ENCODE measurements around the gene ZNF629. TPM values are rescaled to one million over a fixed set of nuclear protein-coding genes. Genes with fewer than 3 reads are reported as not detected.

ZNF629 gene
- total and polyA plus RNA-seq, 2 donors (not counting 1 experiment from before 2014, with no cell fraction given) = 1.2 to 6.9 TPM

- DNase-seq (no peak), ATAC-seq (ENCODE audit: low read depth) (no peak)
- peaks cover 0 to 15% (median 6%) of the 10 kb centered on the region in 4 experiments for H3K27me3 ChIP-seq (replicated peaks in 1 of 4; ENCODE audit: control extremely low read depth in 1 of 4, control insufficient read depth in 3 of 4, insufficient read depth in 4 of 4, low read length in 3 of 4)
- intact Hi-C loops (cut with micrococcal nuclease) = no loop called here
- POLR2A ChIA-PET = interaction anchor here (0.5 to 1.2 kb wide), 2 partner anchors 46 to 122 kb away, joined by 3 to 5 read pairs; no protein-coding TSS in a partner anchor
- no peak overlapping the region for H3K4me2 ChIP-seq (replicated peaks; ENCODE audit: low read depth, low read length, poor library complexity, severe bottlenecking)
- H3K4me3 Mint-ChIP-seq = no peak overlapping the region
- H3K9me3 Mint-ChIP-seq (ENCODE audit: insufficient read depth) = no peaks in the 10 kb centered on the region
- H3K4me3 ChIP-seq (ENCODE audit: control extremely low read depth in 1 of 5, extremely low read depth in 1 of 5, insufficient read depth in 1 of 5, low read depth in 2 of 5, low read length in 4 of 5) = no peak overlapping the region
- H3K27ac ChIP-seq (ENCODE audit: low read length in 2 of 2) = no peak overlapping the region
- no peaks in the 10 kb centered on the region for H4K20me1 ChIP-seq (ENCODE audit: control insufficient read depth, insufficient read depth, low read length, poor library complexity, severe bottlenecking)
- H3K4me1 ChIP-seq (ENCODE audit: control insufficient read depth in 2 of 2, insufficient read depth in 2 of 2, low read length in 2 of 2) = peaks cover 12 to 16% of the 10 kb centered on the region in 2 donors
- no peaks in the 10 kb centered on the region for H3K79me2 ChIP-seq (ENCODE audit: control insufficient read depth, insufficient read depth, low read length)
- H3K27me3 Mint-ChIP-seq = peaks cover 13% of the 10 kb centered on the region
- H3K27ac Mint-ChIP-seq = no peak overlapping the region
- WGBS (ENCODE audit: insufficient coverage) = 96% methylated on average over 62 of the region's 63 CpGs
- no peak overlapping the region for H3K9ac ChIP-seq (ENCODE audit: low read length)
- CTCF ChIA-PET = no interaction called here
- TF ChIP-seq EZH2 (IDR thresholded peaks at IDR 0.05; ENCODE audit: borderline replicate concordance, insufficient read depth, low read depth, low read length, poor library complexity, severe bottlenecking) (no peak), CTCF (IDR thresholded peaks at IDR 0.05) (no peak)
- peaks cover 14% of the 10 kb centered on the region for H3K4me1 Mint-ChIP-seq
- no peak overlapping the region for H2AFZ ChIP-seq (ENCODE audit: insufficient read depth, low read depth, low read length, poor library complexity, severe bottlenecking)
- H3K36me3 ChIP-seq (replicated peaks in 1 of 2; ENCODE audit: control extremely low read depth in 1 of 2, control insufficient read depth in 1 of 2, extremely low read depth in 1 of 2, insufficient read depth in 2 of 2, low read length in 1 of 2) = no peaks in the 10 kb centered on the region
- no peaks in the 10 kb centered on the region for H3K9me3 ChIP-seq (ENCODE audit: control extremely low read depth in 1 of 3, control insufficient read depth in 2 of 3, insufficient read depth in 1 of 3, low read length in 2 of 3)
Observed at GRCh38 chr16:30782486-30783279, 4.3 kb downstream of the ZNF629 start.

DNA sequence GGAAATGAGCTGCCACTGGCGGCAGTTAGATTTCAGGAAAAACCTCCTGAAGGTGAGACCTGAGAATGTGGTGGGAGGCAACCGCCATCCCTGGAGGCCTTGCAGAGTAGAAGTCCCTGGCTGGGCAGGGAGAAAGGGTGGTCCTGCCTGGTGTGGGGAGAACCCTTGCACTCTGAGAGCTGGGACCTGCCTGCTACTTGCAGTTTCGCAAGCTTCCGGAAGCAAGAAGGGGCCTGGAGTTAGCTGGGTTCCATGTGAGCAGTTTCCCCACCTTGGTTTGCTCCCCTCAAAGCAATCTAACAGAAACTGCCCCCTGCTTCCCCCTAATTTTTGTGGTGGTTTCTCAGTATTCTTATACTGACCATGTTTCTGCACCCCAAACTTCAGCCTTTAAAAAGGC lies 6.5 kb downstream of the ZNF629 start:
- peaks cover 15% of the 10 kb centered on the region for H3K27me3 Mint-ChIP-seq
- no peak for TF ChIP-seq CTCF (IDR thresholded peaks at IDR 0.05)
- H3K4me1 ChIP-seq (ENCODE audit: control insufficient read depth in 2 of 2, insufficient read depth in 2 of 2, low read length in 2 of 2) = peaks cover 6 to 7% of the 10 kb centered on the region in 2 donors
- DNase-seq (no peak), ATAC-seq (ENCODE audit: low read depth) (no peak)
- no peak overlapping the region for H2AFZ ChIP-seq (ENCODE audit: insufficient read depth, low read depth, low read length, poor library complexity, severe bottlenecking)
- CTCF ChIA-PET = no interaction called here
- no peak overlapping the region for H3K27ac Mint-ChIP-seq
- intact Hi-C loops (cut with micrococcal nuclease) = no loop called here
- peaks cover 0 to 19% (median 6%) of the 10 kb centered on the region in 4 experiments for H3K27me3 ChIP-seq (replicated peaks in 1 of 4; ENCODE audit: control extremely low read depth in 1 of 4, control insufficient read depth in 3 of 4, insufficient read depth in 4 of 4, low read length in 3 of 4)
- 83% methylated on average over 2 of the region's 4 CpGs for WGBS (ENCODE audit: insufficient coverage)
- no peaks in the 10 kb centered on the region for H3K9me3 ChIP-seq (ENCODE audit: control extremely low read depth in 1 of 3, control insufficient read depth in 2 of 3, insufficient read depth in 1 of 3, low read length in 2 of 3)
- no peak overlapping the region for H3K9ac ChIP-seq (ENCODE audit: low read length)
- H3K9me3 Mint-ChIP-seq (ENCODE audit: insufficient read depth) = no peaks in the 10 kb centered on the region
- H3K79me2 ChIP-seq (ENCODE audit: control insufficient read depth, insufficient read depth, low read length) = no peaks in the 10 kb centered on the region
- H4K20me1 ChIP-seq (ENCODE audit: control insufficient read depth, insufficient read depth, low read length, poor library complexity, severe bottlenecking) = peaks cover 6% of the 10 kb centered on the region
- H3K4me3 ChIP-seq (ENCODE audit: control extremely low read depth in 1 of 5, extremely low read depth in 1 of 5, insufficient read depth in 1 of 5, low read depth in 2 of 5, low read length in 4 of 5) = no peak overlapping the region
- POLR2A ChIA-PET = no interaction called here
- no peak overlapping the region for H3K4me3 Mint-ChIP-seq
- no peak overlapping the region for H3K27ac ChIP-seq (ENCODE audit: low read length in 2 of 2)
- H3K4me1 Mint-ChIP-seq = peaks cover 14% of the 10 kb centered on the region
- no peak overlapping the region for H3K4me2 ChIP-seq (replicated peaks; ENCODE audit: low read depth, low read length, poor library complexity, severe bottlenecking)
- H3K36me3 ChIP-seq (replicated peaks in 1 of 2; ENCODE audit: control extremely low read depth in 1 of 2, control insufficient read depth in 1 of 2, extremely low read depth in 1 of 2, insufficient read depth in 2 of 2, low read length in 1 of 2) = no peaks in the 10 kb centered on the region

All from B cell (primary cell).